Inferior parietal cortex (tissue), 1 donor: Measurements from ENCODE around the gene RANBP17.
"Not testable (repeated sequence)": the region's sequence is repeated elsewhere in the genome, so short reads cannot be mapped to it uniquely, and the experiment has no call there.

ENCODE experiments used
- DNase-seq: peaks from one replicate; pipeline ENCODE4 v3.0.0-alpha.2; 2016; ENCODE audit errors: extremely low spot score

The RANBP17 gene

DNA sequence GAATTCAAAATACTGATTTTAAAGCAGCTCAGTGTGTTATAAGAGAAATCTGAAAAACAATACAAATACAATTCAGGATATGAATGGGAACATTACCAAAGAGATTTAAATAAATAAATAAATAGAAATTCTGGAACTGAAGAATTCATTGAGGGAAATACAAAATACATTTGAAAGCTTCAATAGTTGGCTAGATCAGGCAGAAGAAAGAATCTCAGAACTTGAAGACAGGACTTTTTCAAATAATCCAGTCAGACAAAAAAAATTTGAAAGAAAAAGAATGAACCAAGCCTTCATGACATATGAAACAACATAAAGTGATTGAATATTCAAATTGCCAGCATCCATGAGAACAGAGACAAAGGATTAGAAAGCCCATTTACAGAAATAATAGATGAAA is 387.6 kb downstream of the RANBP17 start:
- DNase-seq: no peak

DNA sequence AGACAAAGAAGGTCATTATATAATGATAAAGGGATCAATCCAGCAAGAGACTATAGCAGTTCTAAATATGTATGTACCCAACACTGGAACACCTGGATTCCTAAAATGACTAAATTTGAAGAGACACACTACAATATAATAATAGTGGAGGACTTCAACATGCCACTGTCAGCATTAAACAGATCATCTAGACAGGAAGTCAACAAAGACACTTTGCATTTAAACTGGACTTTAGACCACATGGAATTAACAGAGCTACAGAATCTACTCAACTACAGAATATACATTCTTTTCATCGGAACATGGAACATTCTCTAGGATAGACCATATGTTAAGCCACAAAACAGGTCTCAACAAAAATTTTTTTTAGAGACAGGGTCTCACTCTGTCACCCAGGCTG is 388.9 kb downstream of the RANBP17 start:
- DNase-seq: no peak

DNA sequence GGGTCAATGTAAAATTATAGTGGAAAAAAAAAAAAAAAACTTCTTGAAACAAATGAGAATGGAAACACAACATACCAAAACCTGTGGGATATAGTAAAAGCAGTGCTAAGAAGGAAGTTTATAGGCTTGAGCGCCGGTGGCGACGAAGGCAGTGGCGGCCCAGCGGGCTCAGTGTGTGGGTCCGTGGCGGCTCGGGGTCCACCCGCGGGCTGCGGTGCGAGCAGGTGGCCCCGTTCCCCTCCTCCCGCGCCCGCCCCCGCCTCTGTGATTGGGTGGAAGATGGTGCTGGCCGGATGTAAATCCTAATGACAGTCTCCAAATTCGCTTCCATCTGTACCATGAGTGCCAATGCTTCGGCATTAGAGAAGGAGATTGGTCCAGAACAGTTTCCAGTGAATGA is 389.7 kb downstream of the RANBP17 start:
- no peak for DNase-seq

DNA sequence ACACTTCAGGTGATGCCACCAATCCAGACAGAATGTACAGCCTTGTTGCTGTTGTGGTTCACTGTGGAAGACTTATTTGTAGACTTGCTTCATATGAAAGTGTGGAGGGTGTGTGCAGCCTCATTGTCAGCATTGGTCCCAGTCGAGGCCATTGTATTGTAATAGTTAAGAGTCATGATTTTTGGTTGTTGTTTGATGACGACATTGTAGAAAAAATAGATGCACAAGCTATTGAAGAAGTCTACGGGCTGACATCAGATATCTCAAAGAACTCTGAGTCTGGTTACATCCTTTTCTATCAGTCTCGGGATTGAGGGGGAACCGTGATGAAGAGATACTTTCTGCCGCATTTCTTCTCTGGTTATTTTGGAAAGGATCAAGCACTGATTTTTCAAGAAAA is 390.9 kb downstream of the RANBP17 start:
- DNase-seq: no peak

DNA sequence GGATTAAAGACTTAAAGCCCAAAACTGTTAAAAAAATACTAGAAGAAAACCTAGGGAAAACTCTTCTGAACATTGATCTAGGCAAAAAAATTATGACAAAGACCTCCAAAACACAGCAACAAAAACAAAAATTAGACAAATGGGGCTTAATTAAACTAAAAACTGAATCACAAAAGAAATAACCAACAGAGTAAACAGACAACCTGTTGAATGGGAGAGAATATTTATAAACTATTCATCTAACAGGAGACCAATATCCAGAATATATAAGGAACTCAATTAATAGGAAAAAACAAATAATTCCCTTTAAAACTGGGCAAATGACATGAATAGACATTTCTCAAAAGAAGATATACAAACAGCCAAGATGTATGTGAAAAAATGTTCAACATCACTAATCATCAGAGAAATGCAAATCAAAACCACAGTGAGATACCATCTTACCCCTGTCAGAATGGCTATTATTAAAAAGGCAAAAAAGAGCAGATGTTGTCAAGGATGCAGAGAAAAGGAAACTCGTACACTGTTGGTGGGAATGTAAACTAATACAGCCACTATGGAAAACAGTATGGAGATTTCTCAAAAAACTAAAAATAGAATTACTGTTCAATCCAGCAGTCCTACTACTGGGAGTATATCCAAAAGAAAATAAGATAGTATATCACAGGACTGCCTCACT is 397.1 kb downstream of the RANBP17 start:
- no peak for DNase-seq

DNA sequence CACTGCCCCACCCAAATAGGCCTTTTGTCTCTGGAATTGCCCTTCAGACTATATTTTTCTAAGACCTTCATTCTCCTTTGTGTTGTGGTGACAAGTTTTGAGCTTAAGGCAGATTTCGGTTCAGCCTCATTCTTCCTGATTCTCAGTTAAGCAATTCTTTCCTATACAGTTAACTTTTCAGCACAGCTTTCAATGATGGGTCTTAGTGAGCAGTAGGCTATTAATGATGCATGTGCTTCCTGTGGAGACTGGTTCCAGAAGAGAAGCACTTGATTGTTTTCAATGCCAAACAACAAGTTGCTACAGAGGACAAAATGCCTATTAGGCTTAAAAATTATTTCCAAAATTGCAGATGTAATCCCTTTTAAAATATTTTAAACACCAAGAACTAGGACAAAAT is 399.5 kb downstream of the RANBP17 start:
- no peak for DNase-seq

DNA sequence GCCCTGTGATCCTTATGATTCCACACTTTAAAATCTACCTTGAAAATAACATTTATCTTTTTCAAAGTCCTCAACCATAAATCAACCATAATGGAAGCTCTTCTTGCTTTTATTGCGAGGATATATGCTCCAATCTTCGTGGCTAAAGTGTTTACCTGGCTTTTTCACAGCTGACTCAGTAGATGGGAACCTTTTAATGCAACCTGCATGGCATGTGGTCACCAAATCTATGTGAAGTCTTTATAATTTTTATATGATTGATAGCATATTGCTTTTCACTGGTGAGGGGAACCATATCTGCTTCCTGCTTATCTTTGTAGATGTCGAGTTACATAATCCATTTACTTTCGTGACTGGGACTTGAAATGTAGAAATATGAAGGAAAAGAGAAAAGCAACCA is 400.1 kb downstream of the RANBP17 start:
- no peak for DNase-seq

DNA sequence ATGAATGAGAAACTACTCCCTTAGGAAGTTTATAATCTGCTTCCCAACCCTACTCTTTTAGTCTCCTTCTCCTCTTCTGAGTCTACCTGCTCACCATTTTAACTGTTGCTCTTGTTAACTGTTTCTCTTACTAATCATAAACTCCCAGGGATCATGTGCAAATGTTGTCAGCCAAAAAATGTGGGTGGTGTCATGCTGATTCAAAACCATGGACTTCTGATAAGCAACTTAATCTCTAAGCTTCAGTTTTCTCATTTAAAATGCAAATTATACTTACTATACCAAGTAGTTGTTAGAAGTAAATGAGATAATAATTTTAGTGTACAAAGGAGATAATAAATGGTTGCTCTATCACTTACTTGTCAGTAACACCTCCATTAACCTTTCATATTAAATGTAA is 401.4 kb downstream of the RANBP17 start:
- no peak for DNase-seq

DNA sequence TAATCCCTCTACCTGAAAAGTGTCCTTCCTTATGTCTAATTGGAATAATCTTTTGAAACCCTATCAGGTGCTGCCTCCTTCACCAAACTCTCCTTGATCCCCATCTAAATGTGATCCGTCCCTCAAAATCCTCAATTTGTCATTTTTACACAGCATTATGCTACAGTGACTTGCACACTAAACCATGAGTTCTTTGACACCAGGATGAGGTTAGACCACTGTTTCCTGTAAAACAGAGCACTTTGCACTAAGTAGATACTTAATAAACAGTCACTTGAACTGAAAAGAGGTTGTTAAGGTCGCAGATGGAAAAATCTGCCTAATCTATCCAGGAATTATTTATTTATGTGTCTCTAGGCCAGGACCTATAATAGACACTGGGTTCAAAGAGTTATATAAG is 403.0 kb downstream of the RANBP17 start:
- no peak for DNase-seq

DNA sequence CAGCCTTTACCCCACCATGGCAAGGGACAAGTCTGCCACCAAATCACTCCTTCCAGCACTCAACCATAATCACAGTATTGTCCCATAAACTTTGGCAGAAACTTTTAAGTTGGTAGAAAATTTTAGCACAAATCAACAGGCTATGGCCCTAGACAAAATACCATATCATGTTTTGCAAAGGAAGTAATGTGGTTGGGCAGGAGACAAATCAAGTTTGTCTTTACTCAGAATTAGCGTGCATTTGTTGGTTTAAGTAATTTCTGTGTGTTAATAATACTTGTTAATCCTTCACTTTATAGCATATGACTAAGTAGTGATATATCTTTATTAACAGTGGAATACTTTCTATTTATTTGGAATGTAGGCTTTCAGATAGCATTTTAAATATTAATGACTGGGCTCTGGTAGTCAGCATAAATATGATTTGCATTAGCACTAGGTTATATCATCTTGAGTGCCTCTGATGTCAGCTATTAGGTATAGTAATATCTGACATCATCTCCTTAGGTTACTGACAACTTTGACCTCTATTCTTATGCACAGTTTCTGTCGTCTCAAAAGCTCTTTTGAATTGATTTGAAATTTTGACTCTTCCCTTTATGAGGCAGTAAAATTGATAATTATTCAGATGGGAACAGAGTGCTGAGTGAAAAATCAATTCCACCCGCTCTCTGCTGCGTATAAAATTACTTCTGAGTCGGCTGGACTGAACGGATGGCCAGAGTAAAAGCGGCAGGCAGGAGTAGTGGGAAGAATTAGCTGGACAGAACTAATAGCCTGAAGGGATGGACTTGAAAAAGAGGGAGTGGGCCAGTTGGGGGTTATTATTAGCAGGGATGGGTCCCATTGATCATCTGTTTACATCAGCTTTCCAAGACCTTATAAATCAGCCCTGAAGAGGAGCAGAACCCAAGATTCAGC is 407.1 kb downstream of the RANBP17 start:
- DNase-seq: no peak

DNA sequence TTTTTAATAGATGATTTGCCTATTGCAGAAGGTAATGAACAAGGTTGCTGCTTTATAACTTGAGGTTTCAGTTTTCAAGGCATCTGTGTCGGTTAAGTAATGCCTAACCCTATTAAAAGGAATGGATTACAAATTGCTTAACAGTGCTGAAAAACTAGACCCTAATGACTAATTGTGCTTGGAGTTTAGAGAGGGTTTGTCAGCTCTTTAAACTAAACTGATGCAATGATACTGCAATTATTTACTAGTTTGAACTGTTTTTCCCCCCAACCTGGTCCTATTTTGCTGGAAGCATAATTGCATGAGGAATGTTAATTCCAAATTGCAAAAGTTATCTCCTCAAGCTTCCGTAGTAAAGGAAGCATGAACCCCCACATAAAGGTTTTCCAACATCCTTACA is 407.9 kb downstream of the RANBP17 start:
- no peak for DNase-seq

DNA sequence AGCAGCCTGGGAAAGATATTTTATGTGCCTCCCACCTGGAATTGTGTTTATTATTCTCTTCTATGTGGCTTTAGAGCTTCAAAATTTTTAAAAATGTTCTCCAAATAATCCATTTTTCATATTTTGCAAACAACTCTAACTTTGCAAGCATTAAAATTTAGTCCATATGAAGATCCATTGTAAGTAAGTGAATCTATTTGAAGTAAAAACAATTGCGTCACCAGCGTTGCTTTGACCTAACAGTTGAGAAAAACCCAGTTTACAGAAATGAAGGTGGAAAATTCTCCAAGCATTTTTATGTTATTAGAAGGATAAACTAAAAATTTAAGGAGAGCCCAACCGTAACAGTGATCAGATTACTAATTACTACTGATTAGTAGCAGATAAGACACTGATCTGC is 408.3 kb downstream of the RANBP17 start:
- DNase-seq: no peak

DNA sequence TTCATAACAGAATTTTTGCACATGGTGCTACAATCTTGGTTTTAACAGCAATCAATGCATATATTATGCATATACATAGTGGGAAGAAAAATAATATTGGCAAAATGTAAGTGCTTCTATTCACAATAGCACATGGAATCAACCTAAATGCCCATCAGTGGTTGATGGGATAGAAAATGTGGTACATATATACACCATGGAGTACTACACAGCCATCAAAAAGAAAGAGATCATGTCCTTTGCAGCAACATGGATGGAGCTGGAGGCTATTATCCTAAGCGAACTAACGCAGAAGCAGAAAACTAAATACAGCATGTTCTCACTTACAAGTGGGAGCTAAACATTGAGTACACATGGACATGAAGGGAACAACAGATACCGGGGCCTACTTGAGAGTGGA is 410.0 kb downstream of the RANBP17 start:
- no peak for DNase-seq

DNA sequence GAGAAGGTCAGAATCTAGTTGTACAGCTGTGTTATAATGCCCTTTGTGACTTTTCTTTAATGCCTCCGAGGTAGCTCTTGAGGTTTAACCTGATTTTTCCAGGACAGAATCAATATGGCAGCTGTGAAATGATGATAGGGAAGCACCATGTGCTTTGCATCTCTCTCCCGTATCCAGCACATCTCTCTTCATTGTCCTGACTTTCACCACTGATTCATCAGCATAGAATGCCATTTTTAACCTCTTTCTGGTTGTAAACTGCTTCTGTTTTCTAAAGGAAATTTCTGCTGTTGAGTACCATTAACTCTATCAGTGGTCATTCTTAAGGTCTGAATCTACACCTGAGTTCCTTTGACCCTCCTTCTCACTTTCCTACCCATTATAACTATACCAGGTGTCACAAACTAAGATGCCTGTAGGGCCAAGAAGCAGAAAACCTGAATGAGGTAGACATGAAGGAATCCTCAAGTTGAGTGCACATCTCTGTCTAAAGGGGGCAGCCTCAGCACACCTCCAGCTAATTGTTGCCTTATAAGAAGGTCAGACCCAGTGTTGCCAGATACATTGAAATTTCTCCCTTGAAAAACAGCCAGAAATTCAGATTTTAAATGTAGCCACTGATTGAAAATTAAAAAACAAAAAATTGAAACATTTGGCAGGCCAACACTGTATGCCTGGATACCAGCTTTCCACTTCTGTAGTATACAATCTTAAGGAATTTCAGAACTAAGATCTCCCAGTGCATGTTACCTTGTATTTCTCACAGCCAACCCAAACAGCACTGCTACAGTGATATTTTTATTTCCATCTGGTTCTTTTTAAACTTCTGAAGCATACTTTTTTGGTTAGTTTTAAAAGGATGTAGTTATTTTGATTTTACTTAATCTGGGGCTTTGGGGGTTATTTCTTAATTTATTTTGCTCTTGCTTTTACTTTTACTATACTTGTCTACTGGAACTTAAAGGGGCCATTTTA is 411.5 kb downstream of the RANBP17 start:
- no peak for DNase-seq

DNA sequence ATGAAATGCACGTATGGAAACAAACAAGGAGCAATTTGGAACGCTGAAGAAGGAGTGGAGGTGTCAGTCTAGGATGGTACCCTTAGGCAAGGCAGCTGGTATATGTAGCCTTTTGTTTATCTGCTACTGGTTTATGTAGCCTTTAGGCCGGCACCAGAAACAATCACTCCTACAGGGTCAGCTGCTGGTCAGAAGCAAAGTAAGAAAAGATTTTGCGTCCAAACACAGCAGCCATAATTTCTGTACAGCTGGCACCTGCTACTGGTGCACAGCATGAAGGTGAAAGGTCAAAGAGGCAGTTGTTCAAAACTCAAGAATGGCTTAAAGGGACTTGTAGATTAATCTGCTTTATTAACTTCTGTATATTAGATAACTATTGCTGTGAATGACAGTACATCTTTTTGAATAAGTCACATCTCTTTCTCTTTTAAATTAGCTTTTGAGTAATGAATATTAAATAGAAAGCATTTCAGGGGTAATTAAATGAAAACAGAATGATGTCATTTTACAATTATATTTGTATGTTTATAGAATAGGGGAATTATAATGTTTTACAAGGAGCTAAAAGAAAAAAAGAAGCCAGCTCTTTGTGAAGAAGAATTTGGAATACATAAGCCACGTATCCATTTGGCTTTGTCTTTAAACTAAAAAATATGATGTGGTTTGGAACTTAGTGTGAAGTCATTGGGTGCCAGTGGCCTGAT is 414.2 kb downstream of the RANBP17 start:
- no peak for DNase-seq

DNA sequence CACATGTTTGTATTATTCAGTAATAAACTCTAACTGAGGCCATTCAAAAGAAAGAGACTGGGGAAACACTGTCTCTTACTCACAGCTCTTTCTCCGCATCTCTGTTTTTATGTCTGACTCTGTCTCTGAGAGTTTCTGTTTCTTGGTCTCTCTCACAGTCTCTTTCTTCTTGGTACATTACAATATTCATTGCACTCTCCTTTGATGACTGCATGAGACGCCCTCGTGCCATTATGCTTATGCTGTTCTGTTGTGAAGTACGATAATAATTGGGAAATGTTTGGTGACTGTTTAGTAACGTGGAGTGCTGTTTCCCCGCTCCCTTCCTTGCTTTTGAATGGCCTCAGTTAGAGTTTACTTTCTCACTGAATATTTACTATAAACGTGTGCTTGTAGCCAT is 421.9 kb downstream of the RANBP17 start:
- DNase-seq: no peak

DNA sequence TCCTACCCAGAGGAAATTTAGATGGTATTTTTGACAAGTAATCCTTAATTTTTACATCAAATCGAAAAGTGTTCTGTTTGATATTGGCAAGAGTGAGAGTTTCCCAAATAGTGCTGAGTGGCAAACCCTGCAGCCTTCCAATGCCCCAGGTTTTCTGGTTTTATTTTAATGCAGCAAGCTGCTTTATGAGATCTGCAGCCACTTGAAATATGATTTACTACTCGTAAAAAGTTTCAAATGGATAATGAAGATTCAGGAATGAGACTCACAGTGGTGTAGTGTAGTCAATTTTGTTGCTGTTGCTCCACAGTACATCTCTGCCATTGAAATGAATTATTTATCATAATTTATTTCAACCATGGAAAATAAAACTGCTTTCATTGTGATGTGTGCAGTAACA is 423.6 kb downstream of the RANBP17 start:
- no peak for DNase-seq

DNA sequence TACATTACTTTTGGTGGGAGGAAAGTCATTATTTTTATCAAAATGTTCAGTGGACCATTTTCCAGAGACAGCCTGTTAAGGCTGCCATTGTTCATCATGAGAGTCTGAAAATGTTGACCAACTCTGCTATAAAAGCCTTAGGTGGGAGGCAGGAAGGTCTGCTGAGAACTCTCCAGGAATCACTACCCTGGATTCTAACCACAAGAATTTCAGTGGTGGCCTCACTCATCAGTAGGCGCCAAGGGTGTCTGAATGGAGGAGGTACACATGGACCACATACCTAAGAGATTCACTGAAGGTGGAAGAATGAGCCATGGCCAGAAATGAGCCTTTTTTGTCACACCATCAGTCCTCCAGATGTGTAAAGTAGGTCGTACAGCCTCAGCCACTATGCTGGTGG is 426.2 kb downstream of the RANBP17 start:
- DNase-seq: no peak

DNA sequence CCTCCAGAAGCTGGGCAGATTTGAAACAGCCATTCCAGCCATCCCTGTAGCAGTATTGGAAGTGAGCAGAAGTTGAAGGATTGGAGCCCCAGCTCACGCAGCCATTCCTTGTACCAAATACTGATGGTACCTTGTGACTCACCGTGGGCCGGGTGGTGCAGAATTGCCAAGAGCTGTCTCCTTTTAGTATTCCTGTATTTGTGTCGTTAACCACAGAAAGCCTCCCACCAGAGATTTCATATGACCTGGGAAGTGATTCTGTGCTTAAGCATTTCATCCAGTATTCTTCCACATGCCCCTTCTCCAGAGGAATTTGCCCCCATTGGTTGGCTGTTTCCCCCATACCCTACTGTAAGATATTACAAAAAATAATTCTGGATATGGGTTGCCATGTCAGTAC is 429.6 kb downstream of the RANBP17 start:
- DNase-seq: no peak

DNA sequence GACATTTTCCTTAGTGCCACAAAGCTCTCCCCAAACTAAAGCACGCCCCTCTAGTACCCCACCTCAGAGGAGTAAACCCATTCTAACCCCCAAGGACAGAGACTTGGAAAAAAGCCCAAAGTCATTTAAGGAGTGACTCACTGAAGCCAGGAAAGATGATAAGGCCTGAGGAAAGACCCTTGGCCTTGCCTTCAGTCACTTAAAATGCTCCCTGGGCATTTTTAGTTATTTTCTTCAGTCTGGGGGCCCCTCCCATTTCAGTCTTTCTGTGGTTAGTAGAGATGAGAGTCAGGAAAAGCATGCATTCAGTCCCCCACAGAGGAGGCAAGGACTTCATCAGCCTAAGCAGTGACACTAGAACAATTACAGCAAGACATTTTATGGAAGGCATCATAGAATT is 433.5 kb downstream of the RANBP17 start:
- DNase-seq: no peak

DNA sequence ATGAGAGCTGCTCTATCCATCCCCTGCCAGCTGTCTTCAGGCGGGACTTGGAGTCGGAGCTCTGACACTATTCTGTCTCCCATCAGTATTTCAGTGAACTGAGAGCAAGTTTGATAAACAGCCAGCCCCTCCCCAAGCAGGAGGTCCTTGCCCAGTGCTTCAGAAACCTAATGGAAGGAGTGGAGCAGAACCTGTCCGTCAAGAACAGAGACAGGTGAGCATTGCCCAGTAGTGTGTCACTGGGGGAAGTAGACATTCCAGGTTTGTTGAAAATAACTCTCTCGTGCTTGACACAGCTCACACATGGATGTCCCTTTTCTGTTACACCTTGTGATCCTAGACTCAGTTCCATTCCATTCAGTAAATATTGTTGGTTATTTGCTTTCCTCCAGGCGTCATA is 434.0 kb downstream of the RANBP17 start:
- no peak for DNase-seq

DNA sequence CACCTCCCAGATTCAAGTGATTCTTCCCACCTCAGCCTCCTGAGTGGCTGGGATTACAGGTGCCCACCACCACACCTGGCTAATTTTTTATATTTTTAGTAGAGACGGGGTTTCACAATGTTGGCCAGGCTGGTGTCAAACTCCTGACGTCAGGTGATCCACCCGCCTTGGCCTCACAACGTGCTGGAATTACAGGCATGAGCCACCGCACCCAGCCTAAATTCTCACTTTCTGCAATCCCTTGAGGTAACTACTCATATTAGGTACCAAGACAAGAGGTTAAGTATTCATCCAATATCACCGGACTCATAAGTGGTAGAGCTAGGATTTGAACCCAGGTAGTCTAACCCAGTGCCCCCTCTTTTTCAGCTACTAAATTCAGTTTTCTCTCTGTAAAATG is 436.1 kb downstream of the RANBP17 start:
- not testable (repeated sequence) for DNase-seq
